DMS79 (cell line): ENCODE results near the gene ACADVL.

Experiments
- DNase-seq: peaks from one replicate; lab custom pipeline; 2025; lab: John Stamatoyannopoulos, UW

The ACADVL gene

GRCh38 chr17:7252176-7253043 is 32.7 kb downstream of the ACADVL start, which contains the start of gene ELP5:
Gene ELP5 (plus strand): TSS chr17:7252215. CDS start chr17:7252551, 336 bp downstream.
- peak; percentile 89 for DNase-seq

DNA sequence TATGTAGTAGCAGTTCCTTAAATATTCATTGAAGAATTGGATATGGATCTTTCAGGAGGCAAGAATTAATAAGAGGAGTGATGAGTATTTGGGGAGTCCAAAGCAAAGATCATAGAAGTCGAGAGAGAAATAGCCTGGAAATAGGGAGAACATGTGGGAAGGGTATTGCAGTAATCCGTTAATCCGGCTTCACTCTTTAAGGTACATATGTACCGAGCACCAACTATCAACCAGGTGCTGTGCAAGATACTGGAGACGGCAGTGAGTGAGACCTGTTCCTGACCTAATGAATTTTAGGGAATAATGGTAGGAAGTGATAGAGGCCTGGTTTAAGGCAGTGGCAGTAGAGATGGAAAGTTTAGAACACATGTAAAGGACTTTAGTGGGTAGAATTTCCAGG is 33.3 kb downstream of the ACADVL start:
- DNase-seq: no peak

GRCh38 chr17:7254511-7254910 is 34.8 kb downstream of the ACADVL start:
- no peak for DNase-seq

- no peak for DNase-seq
Measured at GRCh38 chr17:7256766-7257456, 37.2 kb downstream of the ACADVL start.

DNA sequence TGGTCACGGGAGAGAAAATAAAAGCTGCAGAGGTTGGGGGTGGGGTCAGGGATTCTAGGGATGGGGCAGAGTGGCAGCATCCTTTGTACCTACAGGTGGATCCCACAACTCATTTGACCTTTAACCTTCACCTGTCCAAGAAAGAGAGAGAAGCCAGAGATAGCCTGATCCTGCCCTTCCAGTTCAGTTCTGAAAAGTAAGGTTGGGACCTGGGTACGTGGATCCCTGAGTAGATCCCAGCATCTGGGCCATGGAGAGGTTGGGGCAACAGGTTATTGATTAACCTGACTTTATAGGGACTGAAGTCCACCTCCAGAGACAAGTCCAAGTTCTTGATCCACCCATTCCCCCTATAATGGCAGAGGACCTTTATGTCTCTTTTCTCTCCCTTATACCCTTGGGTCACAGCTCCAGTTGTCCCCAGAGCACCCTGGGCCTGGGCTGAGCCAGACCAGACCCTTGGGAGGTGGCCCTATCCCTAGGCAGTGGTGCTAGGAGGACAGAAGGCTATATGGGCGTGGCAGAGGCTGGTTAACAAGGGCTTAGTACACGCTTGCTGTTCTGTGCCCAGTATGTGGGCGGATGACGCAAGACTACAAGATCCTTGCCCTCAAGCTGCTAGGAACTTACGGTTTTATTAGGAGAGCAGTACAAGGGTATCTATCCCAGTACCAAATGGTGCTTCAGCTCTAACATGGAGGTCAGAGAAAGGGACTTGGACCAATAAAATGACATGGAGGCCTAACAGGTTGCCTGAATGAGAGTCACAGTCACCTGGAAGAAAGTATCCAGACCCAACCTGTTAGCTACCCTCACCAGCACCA is 39.2 kb downstream of the ACADVL start:
- no peak for DNase-seq

GRCh38 chr17:7259555-7259889 is 39.8 kb downstream of the ACADVL start:
- DNase-seq: no peak

DNA sequence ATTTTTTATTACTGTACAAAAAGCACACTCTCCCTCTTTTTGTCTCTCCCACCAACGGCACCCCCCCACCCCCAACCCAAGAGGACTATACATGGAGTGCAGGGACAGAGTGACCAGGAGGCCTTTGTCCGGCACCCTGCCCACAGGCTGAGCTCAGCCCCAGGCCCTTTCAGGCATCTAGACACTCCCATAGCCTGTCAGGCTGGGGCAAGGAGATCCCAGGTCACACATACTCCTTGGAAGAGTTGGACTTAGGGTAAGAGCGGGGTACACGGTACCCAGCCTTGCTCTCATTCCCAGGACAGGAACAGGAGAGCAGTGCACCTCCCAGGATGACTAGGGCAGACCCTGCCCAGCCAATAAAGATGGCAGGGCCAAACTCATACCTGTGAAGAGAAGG is 40.4 kb downstream of the ACADVL start:
- no peak for DNase-seq

DNA sequence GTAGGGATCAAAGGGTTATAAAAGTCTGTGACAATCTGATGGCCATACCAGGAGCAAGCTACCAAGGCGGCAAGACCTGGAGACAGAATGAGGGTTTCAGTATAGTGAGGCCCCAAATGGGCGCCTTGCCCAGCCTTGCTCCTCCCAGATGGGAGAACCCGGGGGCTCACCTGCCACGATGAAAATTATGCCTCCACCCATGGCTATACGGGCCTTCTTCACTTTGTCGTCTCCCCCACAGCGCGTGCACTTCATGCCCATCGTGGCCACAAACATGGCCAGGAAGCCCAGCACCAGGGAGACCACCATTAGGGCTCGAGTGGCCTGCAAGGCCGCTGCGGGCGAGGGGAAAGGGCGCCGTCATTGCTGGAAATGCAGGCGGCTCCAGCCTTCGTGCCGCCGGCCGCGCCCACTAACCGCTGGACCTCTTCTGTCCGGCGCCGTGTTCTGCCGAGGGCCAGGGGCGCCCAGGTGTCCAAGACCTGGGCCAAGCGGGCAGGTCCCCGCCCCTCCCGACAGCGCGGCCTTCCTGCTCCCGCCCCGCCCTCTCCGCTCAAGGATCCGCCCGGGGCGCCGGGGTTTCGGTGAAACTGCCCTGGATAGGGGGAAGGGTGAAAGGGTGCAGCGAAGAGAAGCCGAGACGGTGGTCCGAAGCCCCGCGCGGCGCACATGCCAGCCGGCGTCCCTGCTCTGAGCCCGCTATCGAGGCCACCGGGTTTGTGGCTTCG is 41.1 kb downstream of the ACADVL start:
- DNase-seq: peak; percentile 37

- DNase-seq: peak; percentile 12
Measured at GRCh38 chr17:7261379-7262191, 41.8 kb downstream of the ACADVL start.

- peak; percentile 91 for DNase-seq
Measured at GRCh38 chr17:7262192-7262934, 42.6 kb downstream of the ACADVL start, which contains the start of gene CLDN7. Gene CLDN7 (minus strand): TSS chr17:7262478. CDS start chr17:7262043, 435 bp downstream.

DNA sequence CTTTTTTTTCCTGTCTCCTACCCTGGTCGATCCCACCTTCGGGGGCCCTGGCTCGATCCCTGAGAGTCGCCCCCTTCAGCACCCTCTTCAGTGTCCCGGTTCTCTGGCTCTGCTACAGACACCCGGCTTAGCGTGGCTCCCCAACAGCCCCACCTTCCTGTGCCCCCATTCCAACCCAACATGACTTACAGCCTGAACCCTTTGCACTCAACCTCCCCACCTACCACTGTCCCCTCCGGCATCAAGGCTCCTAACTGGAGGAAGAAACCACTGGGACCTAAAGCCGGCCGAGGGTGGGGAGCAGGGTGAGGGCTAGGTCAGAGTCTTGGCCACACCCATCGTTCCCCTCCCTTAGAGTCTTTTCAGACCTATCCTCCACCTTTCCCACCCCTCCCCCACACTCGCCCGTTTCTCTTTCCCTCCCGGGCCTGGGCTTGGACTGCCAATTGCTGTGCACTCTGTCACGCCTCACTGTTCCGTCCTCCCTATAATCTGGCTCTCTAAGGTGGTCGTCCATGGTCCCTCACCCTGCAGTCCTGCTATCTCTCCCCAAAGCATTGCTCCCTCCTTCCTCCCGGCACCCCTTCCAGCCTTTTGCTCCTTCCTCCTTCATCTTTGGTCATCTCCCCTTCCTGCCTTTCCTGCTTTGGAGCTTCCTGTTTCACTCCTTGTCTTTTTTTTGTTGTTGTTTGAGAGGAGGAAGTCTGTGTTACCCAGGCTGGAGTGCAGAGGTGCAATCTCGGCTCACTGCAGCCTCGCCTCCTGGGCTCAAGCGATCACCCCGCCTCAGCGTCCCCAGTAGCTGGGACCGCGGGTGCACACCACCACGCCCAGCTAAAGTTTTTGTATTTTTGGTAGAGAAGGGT is 43.4 kb downstream of the ACADVL start:
- peak; percentile 52 for DNase-seq

- no peak for DNase-seq
Measured at GRCh38 chr17:7263801-7264078, 44.0 kb downstream of the ACADVL start.

DNA sequence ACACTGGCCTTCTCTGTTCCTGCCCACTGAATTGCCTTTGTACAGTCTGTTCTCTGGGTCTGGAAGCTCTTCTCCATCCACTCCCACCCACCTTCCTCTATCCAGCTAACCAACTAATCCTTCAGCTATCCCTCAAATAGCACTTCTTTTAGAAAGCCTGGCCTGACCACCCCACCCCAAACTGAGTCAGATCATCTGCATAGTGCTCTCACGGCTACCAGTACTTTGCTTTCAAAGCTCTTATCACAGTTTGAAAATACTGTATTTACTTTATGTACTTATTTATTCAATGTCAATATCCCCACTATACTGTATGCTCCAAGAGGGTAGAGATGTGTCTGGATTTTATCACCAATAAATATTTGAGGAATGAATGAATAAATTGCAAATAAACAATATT is 47.0 kb downstream of the ACADVL start:
- no peak for DNase-seq
